ENCODE data around the gene CAB39.

The CAB39 gene

DNA sequence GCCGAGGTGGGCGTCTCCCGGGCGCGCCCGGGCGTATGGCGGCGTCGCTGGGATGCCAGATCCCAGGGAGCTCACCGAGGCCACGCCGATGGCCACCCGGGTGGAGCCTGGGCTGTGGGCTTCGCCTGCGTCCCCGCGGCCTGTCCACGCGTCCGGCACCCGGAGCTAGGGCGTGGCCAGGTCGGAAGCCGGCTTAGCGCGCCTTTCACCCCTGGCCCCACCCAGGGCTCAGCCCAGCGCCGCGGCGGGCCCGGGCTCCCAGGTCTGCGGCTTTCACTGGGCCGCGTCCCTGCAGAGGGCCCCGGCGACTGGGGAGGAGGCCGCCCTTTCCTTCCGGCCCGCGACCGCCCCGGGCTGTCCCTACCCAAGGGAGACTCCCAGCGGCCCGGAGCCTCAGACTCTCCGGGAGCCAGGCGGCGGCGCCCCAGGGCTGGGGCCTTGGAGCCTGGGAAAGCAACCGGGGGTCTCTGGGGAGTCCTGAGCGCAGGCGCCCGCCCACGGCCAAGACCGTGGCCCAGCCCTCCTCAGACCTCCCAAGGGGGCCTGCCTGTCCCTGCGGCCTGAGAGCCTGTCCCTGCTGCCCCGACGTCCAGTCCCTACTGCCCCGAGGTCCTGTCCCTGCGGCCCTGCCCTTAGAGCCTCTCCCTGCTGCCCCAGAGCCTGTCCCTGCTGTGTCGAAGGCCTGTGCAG is 115.8 kb downstream of the CAB39 start:
- no peak for DNase-seq (ENCODE audit: low read depth)
- TF ChIP-seq, protein P1, sequence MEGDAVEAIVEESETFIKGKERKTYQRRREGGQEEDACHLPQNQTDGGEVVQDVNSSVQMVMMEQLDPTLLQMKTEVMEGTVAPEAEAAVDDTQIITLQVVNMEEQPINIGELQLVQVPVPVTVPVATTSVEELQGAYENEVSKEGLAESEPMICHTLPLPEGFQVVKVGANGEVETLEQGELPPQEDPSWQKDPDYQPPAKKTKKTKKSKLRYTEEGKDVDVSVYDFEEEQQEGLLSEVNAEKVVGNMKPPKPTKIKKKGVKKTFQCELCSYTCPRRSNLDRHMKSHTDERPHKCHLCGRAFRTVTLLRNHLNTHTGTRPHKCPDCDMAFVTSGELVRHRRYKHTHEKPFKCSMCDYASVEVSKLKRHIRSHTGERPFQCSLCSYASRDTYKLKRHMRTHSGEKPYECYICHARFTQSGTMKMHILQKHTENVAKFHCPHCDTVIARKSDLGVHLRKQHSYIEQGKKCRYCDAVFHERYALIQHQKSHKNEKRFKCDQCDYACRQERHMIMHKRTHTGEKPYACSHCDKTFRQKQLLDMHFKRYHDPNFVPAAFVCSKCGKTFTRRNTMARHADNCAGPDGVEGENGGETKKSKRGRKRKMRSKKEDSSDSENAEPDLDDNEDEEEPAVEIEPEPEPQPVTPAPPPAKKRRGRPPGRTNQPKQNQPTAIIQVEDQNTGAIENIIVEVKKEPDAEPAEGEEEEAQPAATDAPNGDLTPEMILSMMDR (conservative IDR thresholded peaks at IDR 0.05; ENCODE audit: low read depth, low read length), result no peak
- H3K4me3 ChIP-seq (ENCODE audit: low read depth, low read length), result peak overlapping the region; percentile 40

DNA sequence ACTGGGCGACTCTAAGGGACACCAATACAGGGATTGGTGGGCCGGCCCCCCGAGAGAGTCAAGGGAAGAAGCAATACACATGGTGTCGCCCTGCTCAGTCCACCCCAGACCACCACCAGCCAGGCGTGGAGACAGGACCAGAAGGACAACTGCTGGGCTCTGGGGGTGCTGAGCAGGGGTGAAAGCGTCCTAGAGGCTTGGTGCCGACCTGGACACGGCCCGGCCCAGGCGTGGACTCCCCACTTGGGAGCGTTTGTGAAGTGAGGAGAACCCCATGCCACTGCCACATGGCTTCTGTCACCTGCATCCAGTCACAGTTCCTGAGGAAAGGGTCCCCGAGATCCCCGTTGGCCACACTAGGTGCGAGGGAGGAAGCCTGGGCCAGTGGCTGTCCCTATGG is 116.7 kb downstream of the CAB39 start:
- no peak overlapping the region for H3K4me3 ChIP-seq (ENCODE audit: low read depth, low read length)
- DNase-seq (ENCODE audit: low read depth), result no peak
- TF ChIP-seq, protein P1 (conservative IDR thresholded peaks at IDR 0.05; ENCODE audit: low read depth, low read length), result no peak

DNA sequence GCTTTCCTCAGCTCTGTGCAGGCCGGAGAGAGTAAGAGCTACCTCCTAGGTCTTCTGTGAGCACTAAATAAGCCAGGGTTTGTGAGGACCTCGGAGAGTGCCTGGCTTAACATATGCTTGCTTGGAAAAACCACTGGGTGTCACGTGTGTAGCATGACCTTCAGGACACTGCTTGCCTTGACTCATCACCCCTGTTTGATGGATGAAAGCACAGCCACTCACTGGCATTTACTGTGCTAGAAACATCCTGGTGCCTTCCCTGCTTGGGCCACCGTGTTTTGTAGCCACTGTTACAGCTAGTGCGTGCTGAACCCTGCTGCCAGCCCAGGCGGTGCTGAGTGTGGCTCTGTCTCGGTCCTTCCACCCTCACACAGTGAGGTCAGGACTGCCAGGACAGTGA is 117.3 kb downstream of the CAB39 start:
- TF ChIP-seq, protein P1 (conservative IDR thresholded peaks at IDR 0.05; ENCODE audit: low read depth, low read length), result no peak
- no peak overlapping the region for H3K4me3 ChIP-seq (ENCODE audit: low read depth, low read length)
- no peak for DNase-seq (ENCODE audit: low read depth)

DNA sequence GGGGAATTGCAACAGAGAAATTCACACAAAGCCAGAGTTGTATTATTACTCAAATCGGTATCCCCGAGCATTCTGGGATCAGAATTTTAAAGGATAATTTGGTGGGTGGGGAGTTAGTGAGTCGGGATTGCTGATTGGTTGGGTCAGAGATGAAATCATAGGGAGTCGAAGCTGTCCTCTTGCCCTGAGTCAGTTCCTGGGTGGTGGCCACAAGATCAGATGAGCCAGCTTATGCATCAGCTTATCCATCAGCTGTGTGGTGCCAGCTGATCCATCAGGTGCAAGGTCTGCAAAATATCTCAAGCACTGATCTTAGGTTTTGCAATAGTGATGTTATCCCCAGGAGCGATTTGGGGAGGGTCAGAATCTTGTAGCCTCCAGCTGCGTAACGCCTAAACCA is 117.8 kb downstream of the CAB39 start:
- H3K4me3 ChIP-seq (ENCODE audit: low read depth, low read length), result no peak overlapping the region
- TF ChIP-seq, protein P1 (conservative IDR thresholded peaks at IDR 0.05; ENCODE audit: low read depth, low read length), result no peak
- DNase-seq (ENCODE audit: low read depth), result no peak

DNA sequence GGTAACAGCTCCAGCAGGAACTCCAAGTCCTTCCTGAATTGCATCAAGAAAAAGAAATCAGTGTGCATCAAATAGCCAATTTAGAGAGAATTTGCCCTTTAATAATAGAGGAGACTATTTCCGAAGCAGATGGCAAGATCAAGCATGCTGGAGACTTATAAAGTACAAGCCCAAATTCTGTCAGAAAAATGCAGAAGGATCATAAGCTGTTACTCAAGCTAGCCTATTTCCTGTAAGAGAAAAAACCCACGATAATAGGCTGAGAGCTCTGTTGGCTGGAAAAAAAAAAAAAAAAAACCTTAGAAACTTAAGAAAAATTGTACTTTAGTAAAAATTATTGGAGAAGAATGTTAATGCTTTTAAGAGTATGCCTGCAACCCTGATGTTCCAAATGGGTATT is 127.7 kb downstream of the CAB39 start:
- TF ChIP-seq, protein P1 (conservative IDR thresholded peaks at IDR 0.05; ENCODE audit: low read depth, low read length), result no peak
- H3K4me3 ChIP-seq (ENCODE audit: low read depth, low read length), result no peak overlapping the region
- no peak for DNase-seq (ENCODE audit: low read depth)

DNA sequence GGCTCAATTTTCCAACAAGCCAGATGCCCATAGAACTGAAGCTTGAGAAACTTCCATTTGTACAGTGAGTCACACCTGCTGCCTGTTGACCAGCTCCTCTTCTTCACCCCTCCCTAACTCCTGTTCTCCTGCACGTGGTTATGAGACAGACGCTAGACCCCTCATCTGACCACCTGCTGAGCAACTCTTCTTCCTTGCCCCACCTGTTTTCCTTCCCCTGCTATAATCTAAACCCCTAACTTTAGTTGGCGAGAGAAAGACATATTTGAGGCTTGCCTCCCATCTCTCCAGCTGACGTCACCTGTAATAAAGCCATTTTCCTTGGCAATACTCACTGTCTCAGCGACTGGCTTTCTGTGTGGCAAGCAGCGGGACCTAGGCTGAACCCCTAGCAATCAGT is 129.8 kb downstream of the CAB39 start:
- no peak for DNase-seq (ENCODE audit: low read depth)
- TF ChIP-seq, protein P1 (conservative IDR thresholded peaks at IDR 0.05; ENCODE audit: low read depth, low read length), result no peak
- H3K4me3 ChIP-seq (ENCODE audit: low read depth, low read length), result no peak overlapping the region

DNA sequence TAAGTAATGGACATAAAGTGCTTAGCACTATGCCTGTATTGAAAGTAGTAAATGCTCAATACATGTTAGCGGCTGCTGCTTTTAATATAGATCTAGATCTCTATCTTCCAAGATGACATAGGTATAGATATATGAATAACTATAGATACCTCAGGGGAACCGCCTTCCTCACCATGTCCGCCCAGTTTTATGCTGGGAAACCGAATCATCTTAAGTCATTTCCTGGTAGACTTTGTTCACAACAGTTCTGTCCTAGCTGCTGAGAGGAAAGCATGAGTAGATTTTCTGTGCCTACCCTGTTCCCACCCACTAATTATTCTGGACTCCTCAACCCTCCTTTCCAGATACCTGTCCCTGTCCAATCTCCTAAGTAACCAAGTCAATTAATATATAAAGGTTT is 130.5 kb downstream of the CAB39 start:
- H3K4me3 ChIP-seq (ENCODE audit: low read depth, low read length), result no peak overlapping the region
- TF ChIP-seq, protein P1 (conservative IDR thresholded peaks at IDR 0.05; ENCODE audit: low read depth, low read length), result no peak
- no peak for DNase-seq (ENCODE audit: low read depth)

Data from choroid plexus epithelial cell (primary cell).